NCI-H226 (cell line): ENCODE results near the gene NKAIN2.
"Not testable (repeated sequence)": the region's sequence is repeated elsewhere in the genome, so short reads cannot be mapped to it uniquely, and the experiment has no call there.

ENCODE experiments used
- DNase-seq: peaks from one replicate; pipeline ENCODE4 v3.0.0-alpha.2; 2015

Gene NKAIN2

DNA sequence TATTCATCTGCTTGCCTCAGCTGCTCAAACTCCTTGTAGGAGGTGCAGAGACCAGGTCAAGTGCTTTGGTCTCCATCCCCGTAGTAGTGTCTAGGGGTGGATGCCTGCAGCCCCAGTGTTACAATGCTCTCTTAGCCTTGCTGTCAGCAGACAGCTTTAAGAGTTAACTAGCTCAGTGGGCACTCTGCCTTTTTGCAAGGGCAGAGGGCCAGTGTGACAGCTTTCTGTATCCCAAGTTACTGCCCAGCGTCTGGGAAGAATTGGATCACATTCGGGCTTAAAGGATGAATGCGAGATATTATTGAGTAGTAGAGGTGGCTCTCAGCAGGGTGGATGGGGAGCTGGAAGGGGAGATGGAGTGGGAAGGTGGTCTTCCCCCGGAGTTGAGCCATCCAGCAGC lies 818.7 kb downstream of the NKAIN2 start:
- DNase-seq = no peak

DNA sequence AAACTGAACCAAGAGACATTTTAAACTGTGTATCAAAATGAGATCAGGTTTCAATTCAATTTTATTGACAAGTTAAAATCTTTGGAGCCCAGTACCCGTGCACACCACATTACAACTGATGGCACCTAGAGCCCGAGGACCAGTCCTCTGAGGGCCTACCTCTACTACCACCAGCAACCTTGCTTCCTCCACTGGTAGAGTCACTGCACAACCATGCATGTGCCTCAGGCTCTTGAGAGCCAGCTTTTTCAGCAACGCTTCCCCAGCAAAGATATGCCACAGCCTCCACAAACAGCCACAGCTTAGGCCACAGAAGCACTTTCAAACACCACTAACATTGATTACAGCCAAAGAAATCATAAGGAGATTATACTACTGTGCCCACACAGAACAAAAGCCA lies 830.0 kb downstream of the NKAIN2 start:
- no peak for DNase-seq

DNA sequence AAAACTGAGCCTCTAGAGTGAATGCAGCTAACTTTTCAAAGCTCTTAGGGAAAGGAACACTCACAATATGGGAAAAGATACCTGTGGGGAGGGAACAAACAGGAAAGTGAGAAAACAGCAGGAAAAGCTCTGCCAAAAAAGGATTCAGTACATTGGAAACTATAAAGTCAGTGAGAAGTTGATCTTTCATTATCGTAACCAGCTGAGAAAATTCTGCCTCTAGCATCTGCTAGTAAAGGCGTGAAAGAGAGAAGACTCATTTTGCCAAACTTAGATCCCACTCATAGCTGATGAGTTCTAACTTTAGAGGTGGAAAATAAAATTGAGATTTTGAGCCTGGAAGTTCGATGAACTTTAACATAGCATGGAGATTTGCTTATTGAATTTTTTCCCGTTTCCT lies 836.8 kb downstream of the NKAIN2 start:
- no peak for DNase-seq

DNA sequence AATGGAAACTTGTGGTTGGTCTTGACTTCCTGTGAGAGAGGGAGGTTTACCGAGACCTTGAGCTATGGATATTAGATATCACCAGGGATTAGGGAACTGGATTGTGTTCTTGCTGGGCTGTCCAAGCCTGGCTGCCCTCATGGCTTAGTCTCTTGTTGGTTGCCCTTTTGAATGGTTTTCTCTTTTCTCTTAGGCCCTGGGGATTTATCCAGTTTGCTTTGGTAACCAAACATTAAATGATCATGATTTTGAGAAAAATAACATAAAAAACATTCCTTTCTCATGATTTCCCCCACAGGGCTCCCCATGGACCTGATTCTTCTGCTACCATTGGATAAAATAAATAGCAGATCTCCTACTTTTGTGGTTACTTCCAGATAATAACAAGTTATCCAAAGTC lies 852.2 kb downstream of the NKAIN2 start:
- DNase-seq = no peak

DNA sequence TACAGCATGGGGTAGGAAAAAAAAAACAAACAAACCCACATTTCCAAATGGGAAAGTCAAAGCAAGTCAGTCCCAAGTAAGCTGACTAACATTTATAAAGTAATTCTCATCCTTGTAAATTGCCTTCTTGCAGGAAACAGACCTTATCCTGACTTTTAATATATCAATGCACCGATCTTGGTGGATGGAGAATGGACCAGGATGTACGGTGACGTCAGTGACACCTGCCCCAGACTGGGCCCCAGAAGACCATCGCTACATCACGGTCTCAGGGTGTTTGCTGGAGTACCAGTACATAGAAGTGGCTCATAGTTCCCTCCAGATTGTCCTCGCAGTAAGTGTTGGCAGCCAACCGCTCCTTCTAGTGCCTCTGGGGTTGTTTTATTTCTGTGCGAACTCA lies 854.4 kb downstream of the NKAIN2 start:
- DNase-seq = no peak

DNA sequence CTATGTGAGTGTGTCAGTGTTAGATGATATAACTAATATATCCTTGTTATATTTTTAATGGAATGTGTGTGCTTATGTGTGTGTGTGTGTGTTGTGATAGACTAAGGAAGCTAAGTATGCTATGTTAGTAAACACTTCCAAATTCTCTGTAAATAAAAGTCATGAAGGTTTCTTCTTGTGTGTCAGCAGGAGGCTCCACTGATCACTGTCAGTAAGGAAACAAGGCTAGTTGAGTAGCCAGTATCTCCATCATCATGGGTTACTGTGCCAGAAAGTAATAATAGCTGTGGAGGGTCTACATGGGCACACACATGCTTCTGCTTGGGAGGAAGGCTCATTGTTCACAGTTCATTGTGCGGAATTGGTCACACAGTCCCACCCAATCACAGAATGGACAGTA lies 855.8 kb downstream of the NKAIN2 start:
- DNase-seq = no peak

DNA sequence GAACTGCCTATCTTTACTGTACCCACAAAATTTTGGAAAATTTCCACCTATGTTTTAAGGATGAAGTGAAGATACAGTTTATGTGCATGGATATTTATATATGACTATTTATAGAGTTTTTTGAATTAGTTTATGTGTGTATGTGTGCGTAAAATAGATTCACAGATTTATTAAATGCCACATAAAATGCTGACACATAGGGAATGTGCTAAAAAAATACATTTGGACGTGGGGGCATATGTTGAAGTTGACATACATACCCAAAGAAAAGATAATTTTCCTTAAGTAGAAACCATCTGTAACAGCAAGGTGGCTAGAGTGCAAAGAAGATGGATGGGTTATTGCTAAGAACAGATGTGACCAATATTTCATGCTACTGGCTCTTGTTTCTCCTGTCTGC lies 856.5 kb downstream of the NKAIN2 start:
- no peak for DNase-seq

DNA sequence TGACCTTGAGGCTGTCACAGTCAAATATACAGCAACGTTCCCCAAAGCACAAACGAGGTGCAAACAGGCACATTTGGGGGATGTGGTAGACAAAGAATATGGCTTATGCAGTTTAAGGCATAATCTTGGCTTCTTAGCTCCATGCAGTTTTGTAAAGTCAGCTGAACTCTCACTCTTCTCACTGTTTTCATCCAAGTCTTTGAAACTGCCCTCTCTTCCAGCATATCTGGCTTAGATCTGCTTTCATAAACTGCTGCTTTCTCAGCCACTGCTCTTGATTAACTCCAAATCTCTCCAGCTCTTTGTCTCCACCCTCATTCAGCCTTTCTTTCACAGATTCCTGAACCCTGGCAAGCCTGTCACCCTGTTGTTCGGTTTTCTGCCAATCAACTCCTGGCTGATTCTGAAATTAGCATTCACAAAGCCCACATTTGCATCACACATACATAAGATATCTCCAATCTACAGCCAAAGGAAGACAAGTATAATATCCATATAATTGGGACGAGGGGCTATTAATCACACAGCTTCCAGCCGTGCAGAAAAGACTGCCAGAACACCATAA lies 857.5 kb downstream of the NKAIN2 start:
- no peak for DNase-seq

DNA sequence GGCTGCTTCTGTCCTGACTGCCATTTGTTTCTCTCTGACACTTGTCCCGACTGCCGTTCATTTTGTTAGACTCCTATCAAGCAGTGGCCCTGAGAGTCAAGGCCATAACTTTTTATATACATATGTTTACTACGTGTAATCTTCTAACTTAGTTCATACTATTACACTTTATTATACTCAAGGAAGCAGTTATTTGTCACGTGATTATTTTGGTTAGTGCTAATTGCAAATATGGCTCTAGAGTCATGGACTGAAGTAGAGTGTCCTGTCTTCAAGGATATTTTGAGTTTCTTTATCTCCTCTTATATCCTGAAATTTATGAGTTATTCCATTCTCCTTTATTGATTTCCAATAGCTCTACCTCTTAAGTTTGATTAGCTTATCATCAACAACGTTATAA lies 864.4 kb downstream of the NKAIN2 start:
- DNase-seq = no peak

DNA sequence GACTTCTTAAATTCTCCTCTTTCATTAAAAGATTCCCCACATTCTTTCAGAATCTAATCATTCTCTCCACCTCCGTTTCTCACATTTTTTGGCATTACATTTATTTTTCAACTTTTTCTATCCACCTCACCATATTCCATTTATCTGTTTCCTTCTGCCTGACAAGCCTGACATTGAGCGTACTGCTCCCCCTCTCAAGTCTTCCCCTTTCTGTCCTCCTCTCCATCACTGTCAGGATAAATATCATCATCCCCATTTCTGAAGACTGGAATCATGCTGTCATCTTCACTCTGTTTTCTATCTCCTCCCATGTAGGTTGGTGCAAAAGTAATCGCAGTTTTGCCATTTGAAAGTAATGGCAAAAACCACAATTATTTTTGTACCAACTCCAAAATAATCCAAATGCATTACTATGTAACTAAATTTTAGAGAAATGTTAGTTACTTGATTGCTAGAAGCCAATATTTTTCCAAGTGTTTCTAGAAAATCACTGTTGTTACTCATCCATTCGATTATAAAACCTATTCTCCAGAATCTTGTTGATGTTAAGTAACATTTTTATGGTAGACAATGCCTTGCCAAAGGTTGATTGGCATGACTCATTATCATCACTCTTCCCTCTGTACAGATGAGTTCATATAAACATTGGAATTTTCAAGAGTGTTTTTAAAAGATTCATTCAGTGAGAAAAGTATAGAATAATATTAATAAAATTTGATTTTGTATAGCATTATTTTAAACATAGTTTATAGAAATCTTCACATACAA lies 866.2 kb downstream of the NKAIN2 start:
- peak; percentile 22 for DNase-seq

DNA sequence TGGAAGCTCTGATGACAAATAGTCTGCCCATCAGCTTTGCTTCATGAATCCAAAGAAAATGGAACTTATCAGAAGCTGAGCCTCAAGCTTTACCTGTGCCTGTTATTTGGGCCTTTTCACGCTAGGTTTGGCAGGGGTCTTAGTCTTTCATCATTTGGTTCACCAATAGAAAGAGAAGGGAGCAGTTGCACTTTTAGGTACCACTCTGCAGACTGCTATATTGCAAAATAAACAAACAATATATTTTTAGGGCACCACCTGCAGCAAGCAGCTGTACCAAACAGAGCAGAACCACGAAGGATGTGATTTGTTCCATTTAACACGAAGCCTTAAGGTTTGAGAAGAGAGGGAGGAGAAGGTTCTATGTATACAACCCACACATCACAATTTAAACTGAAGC lies 867.1 kb downstream of the NKAIN2 start:
- DNase-seq = no peak

DNA sequence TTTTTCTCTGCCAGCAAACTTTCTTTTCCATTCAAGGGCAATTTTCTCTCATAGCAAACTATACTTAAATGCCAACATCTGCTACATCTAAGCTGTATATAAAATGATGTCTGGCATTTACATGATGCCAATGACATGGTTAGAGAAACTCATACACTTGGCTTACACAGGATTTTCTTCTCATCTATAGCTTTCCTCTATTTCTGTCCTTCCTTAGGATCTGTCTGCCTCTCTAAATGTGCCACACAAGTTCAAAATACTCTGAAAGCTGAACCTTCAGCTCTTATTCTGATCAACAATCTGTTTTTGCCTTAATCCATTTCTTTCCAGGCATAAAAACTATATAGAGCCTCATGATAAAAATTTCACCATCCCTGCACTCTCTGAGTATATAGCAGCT lies 867.7 kb downstream of the NKAIN2 start:
- DNase-seq = no peak

DNA sequence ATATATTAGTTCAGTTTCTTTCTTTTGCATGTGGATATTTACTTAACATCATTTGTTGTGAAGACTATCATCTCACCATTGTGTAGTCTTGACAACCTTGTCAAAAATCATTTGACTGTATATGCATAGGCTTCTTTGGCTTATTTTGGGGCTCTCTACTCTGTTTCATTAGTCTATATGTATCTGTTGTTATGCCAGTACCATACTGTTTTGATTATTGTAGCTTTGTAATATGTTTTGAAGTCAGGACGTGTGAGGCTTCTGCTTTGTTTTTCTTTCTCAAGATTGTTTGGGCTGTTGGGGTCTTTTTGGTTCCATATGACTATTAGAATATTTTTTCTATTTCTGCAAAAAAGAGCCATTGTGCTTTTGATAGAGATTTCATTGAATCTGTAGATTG lies 870.4 kb downstream of the NKAIN2 start:
- DNase-seq = no peak

DNA sequence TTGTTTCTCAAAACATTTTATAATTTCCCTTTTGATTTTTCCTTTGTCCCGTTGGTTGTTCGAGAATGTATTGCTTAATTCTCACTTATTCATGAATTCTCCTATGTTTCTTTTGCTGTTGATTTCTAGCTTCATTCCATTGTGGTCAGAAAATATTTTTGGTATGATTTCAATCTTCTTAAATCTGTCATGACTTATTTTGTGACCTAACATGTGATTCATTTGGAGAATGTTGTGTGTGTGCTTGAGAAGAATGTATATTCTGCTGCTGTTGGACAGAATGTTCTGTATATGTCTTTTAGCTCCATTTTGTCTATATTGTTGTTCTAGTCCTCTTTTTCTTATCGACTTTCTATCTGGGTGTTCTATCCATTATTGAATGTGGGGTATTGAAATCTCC lies 872.4 kb downstream of the NKAIN2 start:
- peak; percentile 84 for DNase-seq

DNA sequence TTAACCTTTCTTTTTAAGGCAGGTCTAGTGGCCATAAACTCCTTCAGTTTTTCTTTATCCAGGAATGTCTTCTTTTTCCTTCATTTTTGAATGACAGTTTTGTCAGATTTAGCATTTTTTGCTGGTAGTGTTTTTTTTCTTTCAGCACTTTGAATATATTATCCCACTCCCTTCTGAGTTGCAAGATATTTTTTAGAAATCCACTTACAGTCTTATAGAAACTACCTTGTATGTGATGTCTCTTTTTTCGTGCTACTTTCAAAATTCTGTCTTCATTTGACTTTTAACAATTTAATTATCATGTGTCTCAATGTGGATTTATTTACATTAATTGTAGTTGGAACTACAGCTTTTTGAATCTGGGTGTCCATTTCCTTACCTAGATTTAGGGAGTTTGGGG lies 874.2 kb downstream of the NKAIN2 start:
- DNase-seq = no peak

DNA sequence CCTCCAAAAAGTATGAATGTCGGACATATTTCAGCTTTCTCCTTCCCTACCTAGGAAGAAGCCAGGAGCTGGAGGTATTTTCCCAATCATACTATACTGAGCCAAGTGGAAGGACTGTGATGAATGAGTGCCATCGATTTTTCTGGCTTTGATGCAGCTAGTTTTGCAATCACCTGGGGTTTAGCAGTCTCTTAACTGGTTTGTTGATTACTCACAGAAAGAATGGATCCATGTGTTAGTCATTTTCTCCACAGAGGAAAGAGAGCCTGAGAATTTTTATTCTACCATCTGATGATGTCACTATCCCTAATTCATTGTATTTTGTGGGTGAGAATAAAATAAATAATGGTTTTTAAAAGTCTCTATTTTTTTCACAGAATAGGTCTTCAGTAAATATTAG lies 875.7 kb downstream of the NKAIN2 start:
- DNase-seq = peak; percentile 94

DNA sequence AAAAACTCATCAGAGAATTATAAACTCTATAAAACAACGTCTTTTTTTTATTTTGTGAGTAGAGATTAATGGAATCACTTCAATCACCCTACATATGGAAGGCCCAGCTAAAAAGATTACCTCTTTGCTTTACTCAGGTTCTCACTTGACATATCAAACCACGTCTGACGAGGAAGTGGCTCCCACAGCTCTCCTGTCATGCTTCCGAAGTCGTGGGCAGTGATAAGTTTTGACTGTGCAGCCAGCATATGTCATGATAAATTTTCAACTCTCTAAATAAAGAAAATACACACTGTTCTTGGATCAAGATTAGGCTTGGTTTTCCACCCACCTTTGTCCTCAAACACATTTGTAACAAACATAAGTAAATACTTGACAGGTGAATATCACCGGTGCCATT lies 879.1 kb downstream of the NKAIN2 start:
- peak; percentile 36 for DNase-seq

DNA sequence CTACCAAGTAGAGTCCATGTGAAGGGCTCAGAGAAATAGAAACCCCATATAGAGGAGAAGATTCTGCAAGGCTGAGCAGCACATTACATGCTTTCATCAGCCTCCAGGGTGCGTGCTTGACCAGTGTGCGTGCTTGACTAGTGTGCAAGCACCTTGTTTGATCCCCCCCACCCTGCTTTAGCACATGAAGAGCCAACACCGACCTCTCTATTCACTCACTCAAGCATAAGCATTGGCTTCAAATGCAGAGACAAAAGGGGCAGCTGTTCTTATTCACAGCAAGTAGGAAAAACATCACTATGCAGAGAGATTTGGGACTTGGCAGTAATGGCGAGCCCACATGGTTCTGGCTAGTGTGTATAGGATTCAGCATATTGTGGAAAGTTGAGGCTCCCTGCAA lies 879.8 kb downstream of the NKAIN2 start:
- DNase-seq = no peak

DNA sequence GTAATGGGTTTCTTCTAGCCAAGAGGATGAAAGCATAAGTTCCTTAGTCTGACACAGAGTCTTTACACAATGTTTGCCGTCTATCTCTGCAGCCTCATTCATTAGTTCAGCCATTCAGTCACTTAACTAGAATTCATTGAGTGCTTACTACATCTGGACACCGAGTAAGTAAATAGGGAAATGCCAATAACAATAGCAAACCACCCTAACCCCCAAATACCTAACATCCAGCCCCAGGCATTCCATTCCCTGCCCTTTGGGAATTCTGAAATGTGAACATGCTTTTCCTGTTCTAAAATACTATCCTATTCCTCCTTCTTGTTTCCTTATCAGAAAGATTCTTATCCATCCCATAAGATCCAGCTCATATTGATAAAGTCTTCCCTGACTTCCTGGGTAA lies 881.0 kb downstream of the NKAIN2 start:
- no peak for DNase-seq

DNA sequence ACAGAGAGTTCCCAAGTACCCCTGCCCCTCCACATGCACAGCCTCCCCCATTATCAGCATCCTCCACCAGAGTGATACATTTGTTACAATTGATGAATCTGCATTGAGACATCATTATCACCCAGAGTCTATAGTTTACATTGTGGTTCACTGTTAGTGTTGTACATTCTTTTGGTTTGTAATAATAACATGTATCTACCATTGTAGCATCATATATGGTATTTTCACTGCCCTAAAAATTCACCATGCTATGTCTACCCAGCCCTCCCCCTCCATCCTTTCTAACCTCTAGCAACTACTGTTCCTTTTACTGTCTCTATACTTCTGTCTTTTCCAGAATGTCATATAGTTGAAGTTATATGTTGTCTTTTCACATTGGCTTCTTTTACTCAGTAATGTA lies 884.7 kb downstream of the NKAIN2 start:
- DNase-seq = no peak

DNA sequence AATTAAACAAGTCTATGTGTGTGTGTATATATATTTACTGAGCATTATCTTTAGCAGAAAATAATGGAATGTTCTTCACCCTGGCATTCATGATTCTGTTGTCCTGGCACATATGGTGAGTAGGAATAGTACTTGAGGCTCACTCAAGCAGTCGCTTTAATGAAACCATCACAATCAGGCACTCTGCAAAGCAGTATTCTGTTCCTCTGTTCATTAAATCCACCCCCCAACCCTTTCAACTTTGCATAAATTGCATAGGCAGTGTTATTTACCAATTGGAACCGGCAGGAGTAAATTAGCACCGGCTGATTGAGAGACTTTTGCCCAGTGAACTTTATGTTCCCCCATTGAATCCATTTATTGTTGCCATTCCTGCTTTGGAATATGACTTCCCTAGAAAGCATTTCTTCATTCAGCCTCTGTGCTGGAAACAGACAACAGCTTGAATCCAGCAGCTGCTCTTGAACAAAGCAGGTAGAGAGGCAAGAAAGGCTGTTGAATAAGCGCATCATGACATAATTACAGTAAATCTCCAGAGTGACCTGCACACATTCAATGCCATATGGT lies 890.6 kb downstream of the NKAIN2 start:
- DNase-seq = no peak

DNA sequence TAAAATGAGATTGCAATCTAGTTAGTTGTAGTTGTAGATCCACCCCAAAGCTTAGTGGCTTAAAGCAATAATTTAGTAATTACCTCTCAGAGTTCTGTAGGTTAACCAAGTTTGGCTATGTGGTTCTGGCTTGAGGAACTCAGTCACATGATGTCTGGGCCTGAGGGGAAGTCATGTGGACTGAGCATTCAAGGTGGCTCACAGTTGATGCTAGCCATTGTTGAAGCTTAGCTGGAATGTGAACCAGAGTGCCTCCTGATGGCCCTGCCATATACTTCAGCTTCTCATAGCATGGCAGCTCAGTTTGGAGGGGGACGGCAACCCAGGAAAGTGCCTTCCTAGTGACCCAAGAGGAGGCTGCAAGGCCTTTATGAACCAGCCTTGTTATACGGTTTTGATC lies 895.4 kb downstream of the NKAIN2 start:
- no peak for DNase-seq

DNA sequence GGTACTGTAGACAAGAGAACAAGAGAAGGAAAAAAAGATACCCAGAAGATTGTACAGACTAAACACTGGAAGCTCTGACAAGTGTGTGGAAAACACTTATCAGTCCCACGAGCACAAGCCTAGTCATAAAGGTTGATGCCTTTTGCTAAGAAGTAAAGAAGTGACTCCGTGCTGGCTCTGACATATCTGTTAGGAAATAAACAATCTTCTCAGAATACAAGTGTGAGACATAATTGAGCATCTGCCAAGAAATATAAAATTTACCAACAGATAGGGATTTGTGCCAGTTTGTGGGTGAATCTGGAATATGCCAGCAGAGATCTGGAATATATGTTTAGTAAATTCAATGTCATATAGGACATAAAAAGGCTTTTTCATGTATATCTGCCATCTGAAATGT lies 899.9 kb downstream of the NKAIN2 start:
- no peak for DNase-seq

DNA sequence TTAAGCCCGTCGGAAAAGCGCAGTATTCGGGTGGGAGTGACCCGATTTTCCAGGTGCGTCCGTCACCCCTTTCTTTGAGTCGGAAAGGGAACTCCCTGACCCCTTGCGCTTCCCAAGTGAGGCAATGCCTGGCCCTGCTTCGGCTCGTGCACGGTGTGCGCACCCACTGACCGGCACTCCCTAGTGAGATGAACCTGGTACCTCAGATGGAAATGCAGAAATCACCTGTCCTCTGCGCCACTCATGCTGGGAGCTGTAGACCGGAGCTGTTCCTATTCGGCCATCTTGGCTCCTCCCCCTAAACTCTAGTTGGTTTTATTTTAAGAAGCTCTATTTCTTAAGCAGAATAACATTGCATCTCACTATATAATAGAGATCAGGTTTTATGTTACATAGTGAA lies 908.9 kb downstream of the NKAIN2 start:
- DNase-seq = not testable (repeated sequence)

DNA sequence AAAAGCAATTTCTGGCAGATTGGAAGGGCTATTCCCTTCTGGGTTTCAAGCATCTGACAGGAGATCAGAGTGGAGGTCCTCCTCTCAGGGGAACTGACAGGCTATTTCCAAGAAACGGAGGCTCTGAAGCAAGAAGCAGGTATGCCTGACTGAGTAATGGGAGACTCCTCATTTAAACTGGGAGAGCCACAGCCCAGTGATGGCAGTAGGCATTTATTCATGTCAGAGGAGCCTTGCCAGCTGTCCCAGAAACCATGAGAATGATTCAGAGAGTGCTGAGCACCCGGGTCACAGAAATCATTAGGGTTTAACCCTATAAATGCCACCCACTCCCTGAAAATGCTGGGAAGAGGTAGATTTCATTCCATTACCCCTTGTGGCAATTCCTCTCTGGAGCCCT lies 911.1 kb downstream of the NKAIN2 start:
- no peak for DNase-seq
